Endothelial cell (in vitro differentiated cells): ENCODE measurements around the gene IQUB. TPM values are rescaled to one million over a fixed set of nuclear protein-coding genes. Genes with fewer than 3 reads are reported as not detected.

Experiments used
- DNase-seq: peaks from one replicate; pipeline ENCODE4 v3.0.0; 2021; ENCODE audit warnings: low spot score
- H3K27ac Mint-ChIP-seq: one replicate; pipeline ENCODE4 v1.8.0; 2021; ENCODE audit warnings: mixed read lengths, inconsistent platforms; ENCODE audit not compliant: unreplicated experiment
- H3K27me3 Mint-ChIP-seq: one replicate; pipeline ENCODE4 v1.8.0; 2021; ENCODE audit warnings: mild to moderate bottlenecking, moderate library complexity, mixed read lengths, inconsistent platforms; ENCODE audit not compliant: unreplicated experiment
- H3K36me3 Mint-ChIP-seq: one replicate; pipeline ENCODE4 v1.8.0; 2021; ENCODE audit warnings: mild to moderate bottlenecking, low read depth, mixed read lengths, inconsistent platforms; ENCODE audit not compliant: unreplicated experiment
- H3K4me1 Mint-ChIP-seq: one replicate; pipeline ENCODE4 v1.8.0; 2021; ENCODE audit warnings: mild to moderate bottlenecking, mixed read lengths, inconsistent platforms; ENCODE audit not compliant: unreplicated experiment
- H3K4me3 Mint-ChIP-seq: one replicate; pipeline ENCODE4 v1.8.0; 2021; ENCODE audit warnings: mild to moderate bottlenecking, mixed read lengths, inconsistent platforms; ENCODE audit not compliant: unreplicated experiment
- H3K9me3 Mint-ChIP-seq: one replicate; pipeline ENCODE4 v1.8.0; 2021; ENCODE audit warnings: mixed read lengths, inconsistent platforms; ENCODE audit not compliant: unreplicated experiment
- total RNA-seq: library from RNA; stranded (reverse); fragmentation: NEBNext Ultra II Directional; extraction: Animal tissue kit (Norgen Biotek cat#: 25700); gene quantifications from one replicate; pipeline ENCODE4 v1.2.1, GENCODE V29; 2021; ENCODE audit not compliant: unreplicated experiment
- TF ChIP-seq, protein P1 (sequence below): fragments of 200-600 bp; sonication (generic); IDR thresholded peaks from one replicate; pipeline ENCODE4 v1.5.0; 2021; ENCODE audit warnings: antibody characterized with exemption; ENCODE audit not compliant: unreplicated experiment

Gene IQUB
- total RNA-seq, 1 donor from 2014 or later: 0.49 TPM

- TF ChIP-seq, protein P1, sequence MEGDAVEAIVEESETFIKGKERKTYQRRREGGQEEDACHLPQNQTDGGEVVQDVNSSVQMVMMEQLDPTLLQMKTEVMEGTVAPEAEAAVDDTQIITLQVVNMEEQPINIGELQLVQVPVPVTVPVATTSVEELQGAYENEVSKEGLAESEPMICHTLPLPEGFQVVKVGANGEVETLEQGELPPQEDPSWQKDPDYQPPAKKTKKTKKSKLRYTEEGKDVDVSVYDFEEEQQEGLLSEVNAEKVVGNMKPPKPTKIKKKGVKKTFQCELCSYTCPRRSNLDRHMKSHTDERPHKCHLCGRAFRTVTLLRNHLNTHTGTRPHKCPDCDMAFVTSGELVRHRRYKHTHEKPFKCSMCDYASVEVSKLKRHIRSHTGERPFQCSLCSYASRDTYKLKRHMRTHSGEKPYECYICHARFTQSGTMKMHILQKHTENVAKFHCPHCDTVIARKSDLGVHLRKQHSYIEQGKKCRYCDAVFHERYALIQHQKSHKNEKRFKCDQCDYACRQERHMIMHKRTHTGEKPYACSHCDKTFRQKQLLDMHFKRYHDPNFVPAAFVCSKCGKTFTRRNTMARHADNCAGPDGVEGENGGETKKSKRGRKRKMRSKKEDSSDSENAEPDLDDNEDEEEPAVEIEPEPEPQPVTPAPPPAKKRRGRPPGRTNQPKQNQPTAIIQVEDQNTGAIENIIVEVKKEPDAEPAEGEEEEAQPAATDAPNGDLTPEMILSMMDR: no peak
- no peak overlapping the region for H3K4me3 Mint-ChIP-seq
- H3K9me3 Mint-ChIP-seq: no peaks in the 10 kb centered on the region
- H3K36me3 Mint-ChIP-seq: no peaks in the 10 kb centered on the region
- no peak overlapping the region for H3K27ac Mint-ChIP-seq
- no peak for DNase-seq
- H3K27me3 Mint-ChIP-seq: no peaks in the 10 kb centered on the region
- peaks cover 4% of the 10 kb centered on the region for H3K4me1 Mint-ChIP-seq
These were observed 101.8 kb downstream of the IQUB start for GRCh38 chr7:123432601-123433000.

GRCh38 chr7:123431075-123431614, 103.2 kb downstream of the IQUB start:
- TF ChIP-seq, protein P1: no peak
- Mint-ChIP-seq H3K27ac (no peak overlapping the region), H3K4me1 (peaks cover 4% of the 10 kb centered on the region), H3K4me3 (no peak overlapping the region), H3K27me3 (no peaks in the 10 kb centered on the region), H3K36me3 (no peaks in the 10 kb centered on the region), H3K9me3 (no peaks in the 10 kb centered on the region)
- DNase-seq: no peak

DNA sequence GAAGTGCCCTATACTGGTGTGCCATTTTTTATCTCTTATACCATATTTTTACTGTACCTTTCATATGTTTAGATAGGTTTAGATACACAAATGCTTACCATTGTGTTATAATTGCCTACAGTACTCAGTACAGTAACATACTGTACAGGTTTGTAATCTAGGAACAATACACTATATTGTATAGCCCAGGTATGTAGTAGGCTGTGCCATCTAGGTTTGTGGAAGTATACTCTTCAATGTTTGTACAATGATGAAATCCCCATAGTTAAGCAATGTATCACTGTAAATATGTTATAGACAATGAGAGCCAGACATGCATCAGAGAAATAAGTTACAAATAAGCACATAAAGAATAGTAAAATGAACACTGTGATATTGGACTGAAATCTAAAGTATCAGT, 109.1 kb downstream of the IQUB start:
- TF ChIP-seq, protein P1: no peak
- Mint-ChIP-seq H3K4me3 (no peak overlapping the region), H3K27ac (no peak overlapping the region), H3K4me1 (no peaks in the 10 kb centered on the region), H3K27me3 (no peaks in the 10 kb centered on the region), H3K36me3 (no peaks in the 10 kb centered on the region), H3K9me3 (peaks cover 4% of the 10 kb centered on the region)
- no peak for DNase-seq

DNA sequence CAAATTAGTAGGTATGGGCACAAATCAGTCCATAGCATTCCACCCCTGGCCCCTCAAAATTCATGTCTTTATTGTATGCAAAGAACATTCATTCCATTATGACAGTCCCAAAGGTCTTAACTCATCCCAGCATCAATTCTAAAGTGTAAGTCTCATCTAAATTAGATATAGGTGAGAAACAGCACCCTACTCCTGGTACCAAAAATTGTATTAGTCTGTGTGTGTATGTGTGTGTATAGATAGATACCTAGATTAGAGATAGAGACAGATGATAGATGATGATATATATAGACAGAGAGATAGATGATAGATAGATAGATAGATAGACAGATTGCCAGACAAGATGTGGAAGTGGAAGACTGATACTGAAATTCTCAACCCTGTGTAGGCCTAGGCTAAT, 109.9 kb downstream of the IQUB start:
- Mint-ChIP-seq H3K4me3 (no peak overlapping the region), H3K4me1 (no peaks in the 10 kb centered on the region), H3K27me3 (no peaks in the 10 kb centered on the region), H3K27ac (no peak overlapping the region), H3K36me3 (no peaks in the 10 kb centered on the region), H3K9me3 (peaks cover 4% of the 10 kb centered on the region)
- TF ChIP-seq, protein P1: no peak
- no peak for DNase-seq

DNA sequence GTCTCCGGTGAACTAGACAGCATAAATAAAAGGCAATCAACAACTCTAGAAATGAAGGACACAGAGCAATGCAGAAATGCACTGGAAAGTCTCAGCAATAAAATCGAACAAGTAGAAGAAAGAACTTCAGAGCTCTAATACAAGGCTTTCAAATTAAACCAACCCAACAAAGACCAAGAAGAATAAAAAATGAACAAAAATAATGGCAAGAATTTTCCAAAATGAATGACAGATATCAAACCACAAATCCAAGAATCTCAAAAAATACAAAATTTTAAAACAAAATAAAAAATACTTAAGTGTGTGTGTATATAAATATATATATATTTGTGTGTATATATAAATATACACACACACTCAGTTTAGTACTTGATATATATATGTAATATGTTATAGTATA, 110.8 kb downstream of the IQUB start:
- Mint-ChIP-seq H3K4me3 (no peak overlapping the region), H3K27me3 (no peaks in the 10 kb centered on the region), H3K4me1 (no peaks in the 10 kb centered on the region), H3K36me3 (no peaks in the 10 kb centered on the region), H3K27ac (no peak overlapping the region), H3K9me3 (peaks cover 7% of the 10 kb centered on the region)
- TF ChIP-seq, protein P1: no peak
- no peak for DNase-seq
